ENCODE results near the gene TMEM131.

DNA sequence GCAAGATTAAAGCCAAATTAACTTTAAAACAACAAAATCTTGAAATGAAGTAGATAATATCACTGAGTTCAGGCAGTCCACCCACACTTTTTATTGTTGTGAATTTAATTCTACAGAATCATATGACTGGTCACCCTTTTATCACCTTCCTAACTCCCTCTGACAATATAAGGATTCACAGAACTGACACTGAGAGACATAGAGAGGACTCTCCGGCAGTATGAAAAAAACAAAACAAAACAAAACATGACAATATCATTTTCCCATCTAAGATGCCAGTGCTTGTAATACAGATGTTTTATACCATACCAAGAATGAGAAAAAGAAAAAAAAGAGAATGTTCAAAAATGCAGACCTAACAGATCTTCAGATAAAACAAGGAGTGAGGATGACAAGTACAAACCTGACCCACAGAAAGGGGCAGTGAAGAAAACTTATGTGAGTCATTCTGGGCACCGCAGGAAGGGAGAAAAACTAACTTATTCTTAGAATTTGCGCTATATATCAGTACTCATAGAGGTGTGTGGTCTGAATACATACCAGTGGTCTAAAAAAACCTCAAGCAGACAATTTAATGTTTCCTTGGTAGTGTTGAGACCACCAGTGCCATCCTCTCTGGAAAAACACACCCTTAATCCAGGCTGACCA, 145.7 kb downstream of the TMEM131 start:
- no peak for TF ChIP-seq KLF16 (tag by site-specific recombination; IDR thresholded peaks at IDR 0.05)
- TF ChIP-seq SETDB1 (IDR thresholded peaks at IDR 0.05; ENCODE audit: insufficient read length, low read length): no peak
- no peak for TF ChIP-seq ZNF792 (tag by site-specific recombination; IDR thresholded peaks at IDR 0.05)
- no peak for TF ChIP-seq ZNF112 (tag by site-specific recombination; IDR thresholded peaks at IDR 0.05)
- no peak for TF ChIP-seq ZNF274 (IDR thresholded peaks at IDR 0.05; ENCODE audit: low read length)
- TF ChIP-seq ZNF274 (tag by site-specific recombination; IDR thresholded peaks at IDR 0.05; ENCODE audit: borderline replicate concordance): no peak
- no peak for TF ChIP-seq ZNF391 (tag by site-specific recombination; IDR thresholded peaks at IDR 0.05; ENCODE audit: borderline replicate concordance, low read depth)
- TF ChIP-seq, protein P1, sequence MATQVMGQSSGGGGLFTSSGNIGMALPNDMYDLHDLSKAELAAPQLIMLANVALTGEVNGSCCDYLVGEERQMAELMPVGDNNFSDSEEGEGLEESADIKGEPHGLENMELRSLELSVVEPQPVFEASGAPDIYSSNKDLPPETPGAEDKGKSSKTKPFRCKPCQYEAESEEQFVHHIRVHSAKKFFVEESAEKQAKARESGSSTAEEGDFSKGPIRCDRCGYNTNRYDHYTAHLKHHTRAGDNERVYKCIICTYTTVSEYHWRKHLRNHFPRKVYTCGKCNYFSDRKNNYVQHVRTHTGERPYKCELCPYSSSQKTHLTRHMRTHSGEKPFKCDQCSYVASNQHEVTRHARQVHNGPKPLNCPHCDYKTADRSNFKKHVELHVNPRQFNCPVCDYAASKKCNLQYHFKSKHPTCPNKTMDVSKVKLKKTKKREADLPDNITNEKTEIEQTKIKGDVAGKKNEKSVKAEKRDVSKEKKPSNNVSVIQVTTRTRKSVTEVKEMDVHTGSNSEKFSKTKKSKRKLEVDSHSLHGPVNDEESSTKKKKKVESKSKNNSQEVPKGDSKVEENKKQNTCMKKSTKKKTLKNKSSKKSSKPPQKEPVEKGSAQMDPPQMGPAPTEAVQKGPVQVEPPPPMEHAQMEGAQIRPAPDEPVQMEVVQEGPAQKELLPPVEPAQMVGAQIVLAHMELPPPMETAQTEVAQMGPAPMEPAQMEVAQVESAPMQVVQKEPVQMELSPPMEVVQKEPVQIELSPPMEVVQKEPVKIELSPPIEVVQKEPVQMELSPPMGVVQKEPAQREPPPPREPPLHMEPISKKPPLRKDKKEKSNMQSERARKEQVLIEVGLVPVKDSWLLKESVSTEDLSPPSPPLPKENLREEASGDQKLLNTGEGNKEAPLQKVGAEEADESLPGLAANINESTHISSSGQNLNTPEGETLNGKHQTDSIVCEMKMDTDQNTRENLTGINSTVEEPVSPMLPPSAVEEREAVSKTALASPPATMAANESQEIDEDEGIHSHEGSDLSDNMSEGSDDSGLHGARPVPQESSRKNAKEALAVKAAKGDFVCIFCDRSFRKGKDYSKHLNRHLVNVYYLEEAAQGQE (tag by site-specific recombination; IDR thresholded peaks at IDR 0.05): no peak
- no peak for TF ChIP-seq MEIS1 (CRISPR knock-in tag; IDR thresholded peaks at IDR 0.05; ENCODE audit: borderline replicate concordance)
- TF ChIP-seq, protein P2, sequence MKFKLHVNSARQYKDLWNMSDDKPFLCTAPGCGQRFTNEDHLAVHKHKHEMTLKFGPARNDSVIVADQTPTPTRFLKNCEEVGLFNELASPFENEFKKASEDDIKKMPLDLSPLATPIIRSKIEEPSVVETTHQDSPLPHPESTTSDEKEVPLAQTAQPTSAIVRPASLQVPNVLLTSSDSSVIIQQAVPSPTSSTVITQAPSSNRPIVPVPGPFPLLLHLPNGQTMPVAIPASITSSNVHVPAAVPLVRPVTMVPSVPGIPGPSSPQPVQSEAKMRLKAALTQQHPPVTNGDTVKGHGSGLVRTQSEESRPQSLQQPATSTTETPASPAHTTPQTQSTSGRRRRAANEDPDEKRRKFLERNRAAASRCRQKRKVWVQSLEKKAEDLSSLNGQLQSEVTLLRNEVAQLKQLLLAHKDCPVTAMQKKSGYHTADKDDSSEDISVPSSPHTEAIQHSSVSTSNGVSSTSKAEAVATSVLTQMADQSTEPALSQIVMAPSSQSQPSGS (tag by site-specific recombination; IDR thresholded peaks at IDR 0.05; ENCODE audit: low read depth): no peak
- TF ChIP-seq ZNF510 (tag by site-specific recombination; IDR thresholded peaks at IDR 0.05; ENCODE audit: insufficient replicate concordance): no peak
- TF ChIP-seq, protein P3, sequence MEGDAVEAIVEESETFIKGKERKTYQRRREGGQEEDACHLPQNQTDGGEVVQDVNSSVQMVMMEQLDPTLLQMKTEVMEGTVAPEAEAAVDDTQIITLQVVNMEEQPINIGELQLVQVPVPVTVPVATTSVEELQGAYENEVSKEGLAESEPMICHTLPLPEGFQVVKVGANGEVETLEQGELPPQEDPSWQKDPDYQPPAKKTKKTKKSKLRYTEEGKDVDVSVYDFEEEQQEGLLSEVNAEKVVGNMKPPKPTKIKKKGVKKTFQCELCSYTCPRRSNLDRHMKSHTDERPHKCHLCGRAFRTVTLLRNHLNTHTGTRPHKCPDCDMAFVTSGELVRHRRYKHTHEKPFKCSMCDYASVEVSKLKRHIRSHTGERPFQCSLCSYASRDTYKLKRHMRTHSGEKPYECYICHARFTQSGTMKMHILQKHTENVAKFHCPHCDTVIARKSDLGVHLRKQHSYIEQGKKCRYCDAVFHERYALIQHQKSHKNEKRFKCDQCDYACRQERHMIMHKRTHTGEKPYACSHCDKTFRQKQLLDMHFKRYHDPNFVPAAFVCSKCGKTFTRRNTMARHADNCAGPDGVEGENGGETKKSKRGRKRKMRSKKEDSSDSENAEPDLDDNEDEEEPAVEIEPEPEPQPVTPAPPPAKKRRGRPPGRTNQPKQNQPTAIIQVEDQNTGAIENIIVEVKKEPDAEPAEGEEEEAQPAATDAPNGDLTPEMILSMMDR (tag by site-specific recombination; IDR thresholded peaks at IDR 0.05): no peak
- TF ChIP-seq ZNF23 (tag by site-specific recombination; IDR thresholded peaks at IDR 0.05; ENCODE audit: borderline replicate concordance): no peak

Data from HEK293 (cell line).